HG02852 (cell line): ENCODE measurements around the gene C6orf89.

Experiments
- ATAC-seq: cut with Tn5 transposase; IDR thresholded peaks from one replicate; pipeline ENCODE4 v1.9.1; 2021; ENCODE audit warnings: mild to moderate bottlenecking, moderate library complexity; ENCODE audit not compliant: unreplicated experiment

C6orf89 gene

DNA sequence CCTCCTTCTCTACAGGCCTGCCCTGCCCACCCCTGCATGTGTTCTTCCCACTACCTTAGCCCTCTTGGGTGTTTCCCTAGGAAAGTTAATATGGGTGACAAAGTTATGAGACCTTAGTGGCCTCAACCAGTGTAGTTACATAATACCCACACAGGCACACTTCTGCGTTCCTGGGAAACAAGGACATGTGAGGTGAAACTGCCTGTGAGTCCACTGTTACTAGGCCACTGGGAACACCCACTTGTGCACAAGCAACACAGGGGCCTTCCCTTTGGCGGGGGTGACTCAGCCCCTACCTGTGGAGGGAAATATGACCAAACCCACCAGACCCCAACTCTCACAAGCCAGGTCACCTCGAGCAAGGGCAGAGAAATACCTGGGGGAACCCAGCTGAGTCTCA, 81.5 kb downstream of the C6orf89 start:
- no peak for ATAC-seq

DNA sequence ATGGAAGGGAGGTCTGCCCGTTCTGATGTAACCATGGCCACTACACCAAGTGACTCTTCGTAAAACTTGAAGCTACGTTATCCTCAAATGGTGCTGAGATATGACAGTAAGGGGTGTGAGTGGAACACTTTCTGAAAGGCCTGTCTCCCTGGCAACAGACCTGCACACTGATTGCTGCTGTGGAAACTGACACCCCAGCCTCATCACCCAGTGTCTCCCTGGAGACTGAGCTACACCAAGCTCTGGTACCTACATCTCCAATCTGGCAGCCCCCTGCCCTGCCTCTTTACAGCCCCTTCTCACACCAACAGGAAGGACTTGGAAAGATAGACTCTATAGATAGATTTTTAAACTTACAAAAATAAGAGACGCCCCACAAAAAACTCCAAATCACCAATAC, 82.0 kb downstream of the C6orf89 start:
- ATAC-seq = no peak

DNA sequence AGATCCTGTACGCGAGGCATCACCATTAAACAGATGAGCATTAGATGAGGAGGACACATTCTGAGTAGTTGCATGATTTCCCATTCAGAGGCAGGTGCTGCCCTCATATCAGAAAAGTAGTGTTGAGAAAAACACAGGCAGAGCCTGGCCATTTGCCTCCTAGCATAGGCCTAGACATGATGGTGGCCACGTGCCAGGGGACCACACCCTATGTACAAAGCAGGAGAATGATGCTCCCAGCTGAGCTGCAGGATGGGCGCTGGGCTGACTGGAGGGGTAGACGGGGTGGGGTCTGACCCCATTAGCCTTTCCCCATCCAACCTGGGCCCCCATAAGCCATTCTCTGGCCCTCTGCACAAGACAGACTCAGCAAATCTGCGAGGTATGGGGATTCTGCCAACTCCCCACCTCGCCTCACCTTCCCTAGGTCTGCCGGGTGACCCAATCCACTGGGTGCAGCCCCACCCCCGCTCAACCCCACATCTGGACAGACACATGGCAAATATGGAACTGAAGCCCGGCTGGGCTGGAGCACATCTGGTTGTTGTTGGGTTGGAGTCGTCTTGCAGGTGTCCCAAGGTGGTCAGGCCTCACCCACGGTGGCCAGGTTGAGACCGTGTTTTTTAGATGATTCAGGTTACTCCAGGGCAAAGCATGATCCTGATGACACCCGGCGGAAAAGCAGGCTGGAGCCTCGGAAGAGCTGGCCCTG, 82.7 kb downstream of the C6orf89 start:
- ATAC-seq = no peak

DNA sequence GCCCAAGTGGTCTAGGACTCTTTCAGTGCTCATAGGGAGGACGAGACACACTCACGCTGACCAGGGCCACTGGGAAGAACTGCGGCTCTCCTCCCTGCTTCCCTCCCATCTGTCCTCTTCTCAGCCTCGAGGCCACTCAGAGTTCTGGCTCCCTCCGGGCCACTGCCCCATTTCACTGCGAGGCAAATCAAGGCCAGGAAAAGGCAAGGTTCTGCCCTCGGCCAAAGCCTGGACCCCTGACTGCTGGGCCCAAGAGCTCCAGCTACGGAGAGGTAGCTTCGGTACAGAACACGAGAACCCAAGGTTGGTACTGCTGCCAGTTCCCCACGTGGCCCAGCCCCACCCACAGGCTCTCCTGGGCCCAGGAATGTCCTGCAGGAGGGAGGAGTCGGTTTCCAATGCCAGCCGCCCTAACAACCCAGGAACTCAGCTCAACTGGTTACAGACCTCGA, 83.5 kb downstream of the C6orf89 start:
- ATAC-seq = no peak

DNA sequence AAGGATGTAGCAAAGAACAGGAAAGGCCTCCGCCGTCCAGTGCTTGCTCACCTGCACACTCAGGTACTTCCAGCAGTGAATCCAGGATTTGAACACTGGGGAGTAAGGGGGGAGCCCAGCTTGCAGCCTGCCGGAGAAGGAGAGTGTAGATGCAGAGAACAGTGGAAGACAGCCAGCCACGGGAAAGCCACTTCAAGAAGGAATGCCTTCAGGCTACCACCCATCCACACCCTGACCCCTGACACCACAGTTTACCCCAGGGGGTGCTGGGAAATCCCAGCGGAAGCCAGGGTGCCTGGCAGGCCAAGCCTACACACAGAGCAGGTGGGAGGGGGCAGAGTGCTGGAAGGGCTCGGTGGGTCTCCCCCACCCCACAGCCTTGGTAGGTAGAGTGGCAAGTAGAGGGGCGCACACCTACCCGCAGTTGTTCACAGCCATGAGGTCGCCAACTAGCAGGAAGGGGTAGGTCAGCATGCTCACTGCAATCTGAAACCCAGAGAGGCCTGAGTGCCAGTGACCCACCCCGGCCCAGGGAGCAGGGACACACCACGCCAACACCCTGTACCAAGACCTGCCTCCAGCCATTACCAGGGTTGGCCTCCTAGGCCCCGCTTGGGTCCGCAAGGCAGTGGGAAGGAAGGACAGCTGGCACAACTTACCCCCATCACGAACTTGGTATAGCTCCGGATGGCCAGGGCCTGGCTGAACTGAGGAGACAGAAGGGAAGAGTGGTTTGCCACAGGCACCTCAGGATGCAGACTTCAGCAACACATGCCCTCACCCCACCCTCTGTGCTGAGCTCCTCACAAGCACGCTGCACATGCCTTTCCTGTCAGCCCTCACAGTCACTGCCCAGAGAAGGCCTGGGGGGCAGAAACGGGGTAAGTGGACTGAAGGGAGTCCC, 84.5 kb downstream of the C6orf89 start:
- no peak for ATAC-seq

DNA sequence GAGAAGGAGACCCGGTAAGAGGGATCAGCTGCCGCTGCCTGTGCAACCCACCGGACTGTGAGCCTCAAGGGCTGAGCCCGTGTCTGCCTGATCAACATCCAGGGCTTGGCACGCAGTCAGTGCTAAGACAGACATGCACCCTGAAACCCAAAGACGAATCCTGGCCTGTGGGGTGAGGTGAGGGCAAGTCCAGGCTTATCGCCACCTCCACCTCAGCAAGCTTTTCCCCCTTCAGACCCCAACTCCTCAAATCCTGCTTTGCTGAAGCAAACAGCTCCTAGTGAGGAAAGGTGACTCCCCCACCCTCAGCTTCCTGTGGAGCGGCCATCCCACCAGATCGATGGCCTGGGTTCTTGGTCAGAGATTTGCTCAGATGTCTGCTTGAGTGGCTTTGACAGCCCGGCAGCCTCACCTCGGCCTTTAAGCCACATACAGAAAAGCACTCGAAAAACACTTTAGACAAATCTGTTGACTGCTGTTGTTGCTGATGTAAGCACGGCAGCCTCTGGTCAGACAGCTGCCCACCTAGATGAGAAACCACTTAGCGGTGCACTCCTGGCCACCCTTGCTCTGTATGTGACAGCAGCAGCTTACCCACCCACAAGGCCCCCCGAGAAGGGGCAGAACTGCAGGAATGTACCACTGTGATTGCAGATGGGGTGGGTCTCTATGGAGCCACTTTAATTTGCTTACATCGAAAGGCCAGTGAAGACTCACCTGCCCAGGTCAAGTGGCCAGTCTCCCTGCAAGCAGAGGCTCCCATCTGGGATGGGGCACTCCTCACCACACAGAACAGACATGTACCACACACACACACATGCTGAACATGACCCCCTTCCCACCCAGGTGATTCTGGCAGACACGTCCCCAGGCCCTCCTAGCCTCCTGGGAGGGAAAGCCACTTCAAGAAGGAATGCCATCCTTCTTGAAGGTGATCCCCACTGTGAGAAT, 85.4 kb downstream of the C6orf89 start:
- no peak for ATAC-seq

DNA sequence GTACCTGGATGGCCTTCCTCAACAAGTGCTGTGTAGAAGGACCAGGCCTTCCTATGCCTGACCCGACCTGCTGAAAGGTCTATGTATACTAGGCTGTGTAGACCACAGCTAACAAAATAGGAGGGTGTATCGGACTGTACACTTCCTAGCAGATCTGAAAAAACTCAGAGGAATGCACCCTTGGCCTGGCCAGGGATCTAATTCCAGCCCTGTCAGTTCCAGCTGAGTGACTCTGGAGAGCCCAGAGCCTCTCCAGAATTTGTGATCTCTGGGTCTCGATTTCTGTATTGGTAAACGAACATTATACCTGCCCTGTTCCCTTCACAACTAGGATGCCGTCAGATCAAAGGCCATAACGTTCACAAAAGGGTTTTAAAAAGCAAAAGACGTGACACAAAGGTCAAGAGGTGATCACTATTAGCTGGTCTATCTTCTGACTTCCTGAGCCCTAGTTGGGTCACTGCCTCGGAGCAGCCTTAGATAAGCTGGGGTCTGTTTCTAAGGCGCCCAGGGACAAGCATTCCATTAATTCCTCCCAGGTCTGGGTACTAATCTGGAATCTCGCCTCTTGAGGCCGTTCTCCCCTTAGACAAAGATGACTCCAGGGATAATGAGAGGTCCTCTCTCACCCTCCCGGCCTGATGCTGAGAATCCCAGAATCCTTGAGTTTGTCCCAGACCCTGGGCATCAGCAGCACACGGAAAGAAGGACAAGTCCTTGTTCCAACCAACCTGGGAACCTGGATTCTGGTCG, 86.3 kb downstream of the C6orf89 start:
- ATAC-seq = no peak

DNA sequence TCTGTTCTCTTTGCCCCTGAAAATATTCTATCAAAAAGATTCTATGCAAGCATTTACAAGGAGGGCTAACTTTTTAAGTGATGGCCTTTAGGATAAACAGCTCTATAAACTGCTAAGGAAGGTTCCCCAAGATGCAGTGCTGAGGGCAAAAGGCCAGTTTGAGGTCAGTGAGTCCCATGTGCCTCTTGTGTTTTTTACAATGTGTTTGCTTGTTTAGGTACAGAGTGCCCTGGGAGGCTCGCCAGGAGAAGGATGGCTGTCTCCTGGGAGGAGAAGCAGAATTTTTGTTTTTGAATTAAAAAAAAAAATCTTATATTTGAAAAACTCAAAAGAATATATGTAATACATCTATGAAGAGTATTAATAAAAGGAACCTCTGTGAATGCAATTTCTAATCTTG, 87.4 kb downstream of the C6orf89 start:
- ATAC-seq = no peak

DNA sequence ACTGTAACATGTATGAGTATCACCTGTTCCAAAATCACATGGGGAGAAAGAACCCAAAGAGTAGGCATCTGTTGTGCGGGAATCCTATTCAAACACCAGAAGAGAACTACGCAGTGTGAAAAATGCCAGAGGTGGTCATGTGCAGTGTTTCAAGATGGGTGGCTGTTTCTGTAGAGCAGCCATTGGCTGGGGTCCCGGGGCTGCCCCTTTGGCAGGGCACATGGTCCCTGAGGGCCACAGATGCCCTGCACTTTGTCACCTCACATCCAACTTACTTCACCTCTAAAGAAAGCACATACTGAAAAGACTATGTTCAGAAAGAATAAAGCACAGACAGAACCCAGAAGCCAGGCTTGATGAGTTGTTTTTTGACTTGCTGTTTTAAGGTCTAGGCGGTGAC, 87.9 kb downstream of the C6orf89 start:
- ATAC-seq = no peak

DNA sequence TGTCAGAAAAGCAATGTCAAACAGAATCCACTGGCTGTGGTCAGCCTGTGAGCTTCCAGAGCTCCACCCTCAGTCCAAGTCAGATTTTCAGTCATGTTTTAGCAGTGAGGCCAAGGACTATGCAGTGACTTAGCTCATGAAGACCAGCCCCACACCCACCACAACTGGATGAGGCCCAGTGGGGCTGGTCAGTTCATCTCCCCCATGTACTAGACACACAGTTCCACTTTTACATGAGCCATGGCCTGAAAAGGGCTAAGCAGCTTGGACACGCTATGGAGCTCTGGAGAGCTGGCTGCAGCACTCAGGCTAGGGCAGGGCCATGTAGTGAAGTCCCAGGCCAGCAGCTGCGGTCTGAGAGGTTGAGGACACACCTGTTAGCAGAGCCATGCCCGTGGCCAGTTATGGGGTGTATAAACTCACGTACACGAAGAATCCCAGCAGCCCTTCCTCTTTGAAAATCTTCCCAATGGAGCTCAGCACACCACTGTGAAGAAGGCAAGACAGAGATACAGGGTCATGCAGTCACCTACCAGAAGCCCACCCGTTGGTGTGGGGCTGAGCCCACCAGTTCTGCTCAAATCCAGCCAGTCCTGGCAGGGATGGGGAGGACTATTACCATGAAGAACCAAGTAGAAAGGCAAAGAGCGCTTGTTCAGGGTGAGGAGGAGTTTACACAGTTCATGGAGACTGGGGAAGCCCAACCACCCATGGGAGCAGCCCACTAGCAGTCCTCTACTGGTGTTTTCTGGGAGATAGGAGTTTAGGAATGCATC, 89.7 kb downstream of the C6orf89 start:
- ATAC-seq = no peak

DNA sequence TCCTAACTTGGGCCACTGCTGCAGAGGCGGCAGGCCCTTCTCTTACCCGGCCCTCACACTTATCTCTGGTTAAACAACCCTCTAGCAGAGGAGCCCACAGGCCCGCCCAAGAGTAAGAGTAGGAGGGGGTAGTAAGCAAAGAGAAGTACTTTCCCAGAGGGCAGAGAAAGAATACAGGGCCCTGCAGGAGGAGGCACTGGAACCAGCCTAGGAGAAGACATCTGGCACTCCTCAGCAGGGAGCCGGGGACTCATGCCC, 90.2 kb downstream of the C6orf89 start:
- ATAC-seq = no peak

DNA sequence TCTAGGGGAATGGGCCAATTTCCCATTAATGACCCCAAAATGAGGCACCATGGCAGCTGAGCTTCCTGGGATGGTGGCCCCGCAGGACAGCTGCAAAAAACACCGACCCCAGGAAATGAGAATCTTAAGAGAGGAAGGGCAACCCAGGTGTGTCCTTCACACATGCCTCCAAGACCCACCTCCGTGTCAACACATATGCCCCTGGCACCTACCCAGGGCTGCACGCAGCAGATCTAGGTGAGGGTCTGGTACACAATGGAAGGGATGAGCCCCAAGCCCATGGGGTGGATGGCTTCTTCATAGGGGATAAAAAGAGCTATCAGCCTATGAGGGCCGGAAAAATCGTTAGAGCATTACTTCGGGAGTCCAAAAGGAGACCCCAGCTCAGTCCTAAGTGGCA, 90.8 kb downstream of the C6orf89 start:
- ATAC-seq = no peak

DNA sequence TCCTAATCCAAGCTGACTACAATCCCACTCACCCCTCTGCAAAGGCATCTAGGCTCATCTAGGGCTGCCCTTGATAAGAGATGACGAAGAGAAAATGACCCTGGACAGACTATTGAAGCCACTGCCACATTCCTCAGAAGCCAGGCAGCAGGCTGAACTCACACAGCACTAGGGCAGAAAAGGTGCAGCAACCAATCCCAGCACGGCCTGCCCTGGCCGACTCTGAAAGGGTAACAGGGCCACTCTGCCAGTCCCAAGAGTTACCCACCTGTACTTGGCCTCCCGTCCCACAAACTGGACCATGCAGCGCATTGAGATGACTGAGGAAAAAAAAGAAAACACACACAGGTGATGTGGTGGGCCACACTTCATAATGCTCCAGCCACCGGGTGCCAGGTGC, 91.2 kb downstream of the C6orf89 start:
- no peak for ATAC-seq

DNA sequence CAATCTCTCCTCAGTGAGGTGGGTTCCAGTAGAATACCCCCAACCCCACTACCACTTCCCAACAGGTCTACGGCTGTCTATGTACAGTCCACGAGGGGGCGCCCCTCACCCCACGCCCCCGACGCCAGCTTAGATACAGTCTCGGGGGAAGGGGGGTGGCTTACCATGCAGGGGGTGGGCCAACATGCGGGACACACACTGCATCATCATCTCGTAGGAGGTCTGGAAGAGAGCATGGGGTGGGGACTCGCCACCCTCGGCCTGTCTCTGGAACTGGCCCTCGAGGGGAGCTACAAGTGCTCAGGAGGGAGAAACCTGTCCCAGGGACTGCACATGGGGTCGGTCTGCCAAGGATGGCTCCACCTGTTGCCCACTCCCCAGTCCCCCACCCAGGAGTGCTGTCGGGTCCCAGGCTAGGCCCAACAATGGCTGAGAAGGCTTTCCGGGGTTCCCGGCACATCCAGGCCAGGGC, 91.8 kb downstream of the C6orf89 start:
- ATAC-seq = no peak
